Measurements from ENCODE around the gene DSCAML1.

DSCAML1 gene

GRCh38 chr11:117722082-117722481, 74.9 kb downstream of the DSCAML1 start:
- FAIRE-seq (no peak), DNase-seq (ENCODE audit: insufficient read length, low spot score) (no peak)
- TF ChIP-seq POLR2AphosphoS5 (IDR thresholded peaks at IDR 0.05; ENCODE audit: low read depth, low read length): no peak
- TF ChIP-seq POLR2A (IDR thresholded peaks at IDR 0.05; ENCODE audit: low read depth, low read length): no peak
- TF ChIP-seq SPI1 (IDR thresholded peaks at IDR 0.05; ENCODE audit: low read depth, low read length): no peak

GRCh38 chr11:117720061-117720511, 76.9 kb downstream of the DSCAML1 start:
- FAIRE-seq: no peak
- DNase-seq (ENCODE audit: insufficient read length, low spot score): no peak
- TF ChIP-seq SPI1 (IDR thresholded peaks at IDR 0.05; ENCODE audit: low read depth, low read length) (no peak), POU2F2 (IDR thresholded peaks at IDR 0.05; ENCODE audit: low read depth, low read length) (no peak), POLR2A (IDR thresholded peaks at IDR 0.05; ENCODE audit: low read depth, low read length) (no peak), TAF1 (IDR thresholded peaks at IDR 0.05; ENCODE audit: low read depth, low read length) (no peak), PAX5 (IDR thresholded peaks at IDR 0.05; ENCODE audit: insufficient read depth, low read length, severe bottlenecking) (no peak), POLR2AphosphoS5 (IDR thresholded peaks at IDR 0.05; ENCODE audit: low read depth, low read length) (no peak)

GRCh38 chr11:117719480-117719879, 77.5 kb downstream of the DSCAML1 start:
- no peak for DNase-seq (ENCODE audit: insufficient read length, low spot score)
- FAIRE-seq: no peak
- TF ChIP-seq POU2F2 (IDR thresholded peaks at IDR 0.05; ENCODE audit: low read depth, low read length) (no peak), POLR2A (IDR thresholded peaks at IDR 0.05; ENCODE audit: low read depth, low read length) (no peak), SPI1 (IDR thresholded peaks at IDR 0.05; ENCODE audit: low read depth, low read length) (no peak), PAX5 (IDR thresholded peaks at IDR 0.05; ENCODE audit: insufficient read depth, low read length, severe bottlenecking) (no peak), POLR2AphosphoS5 (IDR thresholded peaks at IDR 0.05; ENCODE audit: low read depth, low read length) (no peak), TAF1 (IDR thresholded peaks at IDR 0.05; ENCODE audit: low read depth, low read length) (no peak)

GRCh38 chr11:117717485-117718314, 79.3 kb downstream of the DSCAML1 start:
- FAIRE-seq (no peak), DNase-seq (ENCODE audit: insufficient read length, low spot score) (no peak)
- no peak for TF ChIP-seq SPI1 (IDR thresholded peaks at IDR 0.05; ENCODE audit: low read depth, low read length)

GRCh38 chr11:117716521-117717440, 80.2 kb downstream of the DSCAML1 start:
- FAIRE-seq: no peak
- no peak for DNase-seq (ENCODE audit: insufficient read length, low spot score)
- TF ChIP-seq TAF1 (IDR thresholded peaks at IDR 0.05; ENCODE audit: low read depth, low read length): no peak
- TF ChIP-seq POU2F2 (IDR thresholded peaks at IDR 0.05; ENCODE audit: low read depth, low read length): no peak
- TF ChIP-seq SPI1 (IDR thresholded peaks at IDR 0.05; ENCODE audit: low read depth, low read length): no peak
- no peak for TF ChIP-seq PAX5 (IDR thresholded peaks at IDR 0.05; ENCODE audit: insufficient read depth, low read length, severe bottlenecking)
- TF ChIP-seq POLR2AphosphoS5 (IDR thresholded peaks at IDR 0.05; ENCODE audit: low read depth, low read length): no peak
- no peak for TF ChIP-seq POLR2A (IDR thresholded peaks at IDR 0.05; ENCODE audit: low read depth, low read length)

DNA sequence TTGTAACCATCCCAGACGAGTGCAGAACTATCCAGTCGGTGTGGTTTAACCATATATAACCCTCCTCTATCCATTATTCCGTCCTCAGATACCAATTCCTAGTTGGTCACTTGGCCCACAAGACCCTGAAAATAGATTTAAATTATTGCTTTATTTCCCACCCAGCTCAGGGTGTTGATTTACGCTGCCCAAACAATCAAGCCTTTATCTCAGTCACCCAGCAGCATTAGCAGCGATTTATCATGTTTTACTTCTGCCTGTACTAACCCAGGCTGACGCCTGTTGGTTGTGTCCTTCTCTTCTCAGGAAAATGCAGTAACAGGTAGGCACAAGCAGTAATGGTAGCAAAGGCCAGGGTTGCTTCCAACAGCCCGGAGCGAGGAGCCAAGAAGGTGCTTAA, 81.2 kb downstream of the DSCAML1 start:
- FAIRE-seq (no peak), DNase-seq (ENCODE audit: insufficient read length, low spot score) (no peak)
- TF ChIP-seq POLR2A (IDR thresholded peaks at IDR 0.05; ENCODE audit: low read depth, low read length): no peak
- TF ChIP-seq SPI1 (IDR thresholded peaks at IDR 0.05; ENCODE audit: low read depth, low read length): no peak
- TF ChIP-seq POU2F2 (IDR thresholded peaks at IDR 0.05; ENCODE audit: low read depth, low read length): no peak
- TF ChIP-seq POLR2AphosphoS5 (IDR thresholded peaks at IDR 0.05; ENCODE audit: low read depth, low read length): no peak
- TF ChIP-seq TAF1 (IDR thresholded peaks at IDR 0.05; ENCODE audit: low read depth, low read length): no peak
- no peak for TF ChIP-seq PAX5 (IDR thresholded peaks at IDR 0.05; ENCODE audit: insufficient read depth, low read length, severe bottlenecking)

GRCh38 chr11:117713538-117713991, 83.5 kb downstream of the DSCAML1 start:
- no peak for FAIRE-seq
- TF ChIP-seq POLR2AphosphoS5 (IDR thresholded peaks at IDR 0.05; ENCODE audit: low read depth, low read length) (no peak), PAX5 (IDR thresholded peaks at IDR 0.05; ENCODE audit: insufficient read depth, low read length, severe bottlenecking) (no peak), POU2F2 (IDR thresholded peaks at IDR 0.05; ENCODE audit: low read depth, low read length) (no peak), SPI1 (IDR thresholded peaks at IDR 0.05; ENCODE audit: low read depth, low read length) (no peak)
- no peak for DNase-seq (ENCODE audit: insufficient read length, low spot score)

GRCh38 chr11:117712530-117712929, 84.5 kb downstream of the DSCAML1 start:
- FAIRE-seq: no peak

DNA sequence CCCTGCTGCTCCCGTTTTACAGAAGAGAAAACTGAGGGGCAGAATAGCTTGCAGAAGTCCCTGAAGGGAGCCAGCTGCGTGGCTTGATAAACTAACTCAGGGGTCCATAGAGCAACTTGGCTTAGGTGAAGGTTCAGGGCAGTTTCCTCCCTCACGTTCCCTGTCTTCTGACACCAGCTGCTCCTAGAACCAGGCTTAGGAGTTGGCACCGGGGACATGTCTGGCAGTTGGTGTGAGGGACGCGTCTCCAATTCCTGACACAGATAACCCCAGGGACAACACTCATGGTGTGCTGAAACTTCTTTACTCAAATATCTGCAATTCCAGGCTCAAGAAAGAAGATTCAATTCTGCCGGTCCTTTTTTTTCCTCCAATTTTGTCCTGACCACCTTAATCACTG, 85.7 kb downstream of the DSCAML1 start:
- FAIRE-seq: no peak
- TF ChIP-seq PAX5 (IDR thresholded peaks at IDR 0.05; ENCODE audit: insufficient read depth, low read length, severe bottlenecking): no peak
- TF ChIP-seq POU2F2 (IDR thresholded peaks at IDR 0.05; ENCODE audit: low read depth, low read length): no peak
- no peak for TF ChIP-seq POLR2AphosphoS5 (IDR thresholded peaks at IDR 0.05; ENCODE audit: low read depth, low read length)
- no peak for TF ChIP-seq TAF1 (IDR thresholded peaks at IDR 0.05; ENCODE audit: low read depth, low read length)
- TF ChIP-seq SPI1 (IDR thresholded peaks at IDR 0.05; ENCODE audit: low read depth, low read length): no peak
- TF ChIP-seq POLR2A (IDR thresholded peaks at IDR 0.05; ENCODE audit: low read depth, low read length): no peak
- no peak for DNase-seq (ENCODE audit: insufficient read length, low spot score)

More at GRCh38 chr11:117712530-117712929, 84.5 kb downstream of the DSCAML1 start:
- no peak for DNase-seq (ENCODE audit: insufficient read length, low spot score)
- TF ChIP-seq POU2F2 (IDR thresholded peaks at IDR 0.05; ENCODE audit: low read depth, low read length): no peak
- TF ChIP-seq PAX5 (IDR thresholded peaks at IDR 0.05; ENCODE audit: insufficient read depth, low read length, severe bottlenecking): no peak
- TF ChIP-seq POLR2AphosphoS5 (IDR thresholded peaks at IDR 0.05; ENCODE audit: low read depth, low read length): no peak
- no peak for TF ChIP-seq POLR2A (IDR thresholded peaks at IDR 0.05; ENCODE audit: low read depth, low read length)
- TF ChIP-seq TAF1 (IDR thresholded peaks at IDR 0.05; ENCODE audit: low read depth, low read length): no peak
- TF ChIP-seq SPI1 (IDR thresholded peaks at IDR 0.05; ENCODE audit: low read depth, low read length): no peak

Data from GM12891 (cell line).